Activated CD4-positive, CD25-positive, alpha-beta regulatory T cell (primary cell): ENCODE measurements around the gene CTDSP2.
"Not testable (repeated sequence)": the region's sequence is repeated elsewhere in the genome, so short reads cannot be mapped to it uniquely, and the experiment has no call there.

Experiments used
- DNase-seq, 4 experiments: peaks; one replicate each; lab custom pipeline; 2025; lab: John Stamatoyannopoulos, UW

Gene CTDSP2

GRCh38 chr12:57881475-57881874, 34.9 kb upstream of the CTDSP2 start:
- no peak for DNase-seq

GRCh38 chr12:57881035-57881434, 34.5 kb upstream of the CTDSP2 start:
- DNase-seq = not testable (repeated sequence)

- no peak for DNase-seq
These were observed 31.3 kb upstream of the CTDSP2 start for GRCh38 chr12:57877876-57878275.

- DNase-seq = no peak
These were observed 29.4 kb upstream of the CTDSP2 start for GRCh38 chr12:57875753-57876547.

- DNase-seq = no peak
These were observed 27.9 kb upstream of the CTDSP2 start for GRCh38 chr12:57874166-57875108.

- no peak for DNase-seq
These were observed 25.8 kb upstream of the CTDSP2 start for GRCh38 chr12:57872362-57872761.

- DNase-seq = no peak
These were observed 23.4 kb upstream of the CTDSP2 start for GRCh38 chr12:57869927-57870318.

- no peak for DNase-seq
These were observed 22.9 kb upstream of the CTDSP2 start for GRCh38 chr12:57869298-57869926.

GRCh38 chr12:57868851-57869268, 22.3 kb upstream of the CTDSP2 start:
- DNase-seq = no peak

GRCh38 chr12:57868221-57868620, 21.7 kb upstream of the CTDSP2 start:
- DNase-seq = no peak

- DNase-seq = no peak
These were observed 19.9 kb upstream of the CTDSP2 start for GRCh38 chr12:57866308-57867019.

- peak in 1 of 4 experiments; percentile 29 for DNase-seq
These were observed 18.7 kb upstream of the CTDSP2 start for GRCh38 chr12:57865084-57865751.

GRCh38 chr12:57864442-57865083, 18.0 kb upstream of the CTDSP2 start:
- no peak for DNase-seq

- DNase-seq = no peak
These were observed 17.1 kb upstream of the CTDSP2 start for GRCh38 chr12:57863676-57864075.

- DNase-seq = no peak
These were observed 15.4 kb upstream of the CTDSP2 start for GRCh38 chr12:57861967-57862366.

GRCh38 chr12:57860883-57861282, 14.4 kb upstream of the CTDSP2 start:
- not testable (repeated sequence) for DNase-seq

GRCh38 chr12:57859121-57859520, 12.6 kb upstream of the CTDSP2 start:
- DNase-seq = no peak

GRCh38 chr12:57858123-57858522, 11.6 kb upstream of the CTDSP2 start:
- DNase-seq = not testable (repeated sequence)

- DNase-seq = no peak
These were observed 8.4 kb upstream of the CTDSP2 start for GRCh38 chr12:57854965-57855364.

GRCh38 chr12:57853864-57854556, 7.5 kb upstream of the CTDSP2 start:
- no peak for DNase-seq
